Stimulated activated CD8-positive, alpha-beta memory T cell treated with anti-CD3 and anti-CD28 coated beads, Interleukin-4, amount 100 ng/mL, for 48 hours (primary cell): Measurements from ENCODE around the gene FSTL1.
A peak's percentile ranks its signal among the peaks of the same experiment; 100 is the strongest.

Source experiments
- DNase-seq: peaks from one replicate; pipeline ENCODE4 v3.0.0-alpha.2; 2020

Gene FSTL1

GRCh38 chr3:120450600-120451271 lies at the start of gene FSTL1:
Gene FSTL1 (minus strand): TSS chr3:120450992. CDS start chr3:120450746, 246 bp downstream.
- DNase-seq, result peak; percentile 32

GRCh38 chr3:120498556-120499346 lies 48.0 kb upstream of the FSTL1 start:
- DNase-seq, result no peak

GRCh38 chr3:120497818-120498217 lies 47.0 kb upstream of the FSTL1 start:
- no peak for DNase-seq

- no peak for DNase-seq
Measured at GRCh38 chr3:120497336-120497735, 46.5 kb upstream of the FSTL1 start.

- no peak for DNase-seq
Measured at GRCh38 chr3:120496278-120497002, 45.6 kb upstream of the FSTL1 start.

- DNase-seq, result no peak
Measured at GRCh38 chr3:120495809-120496208, 45.0 kb upstream of the FSTL1 start.

GRCh38 chr3:120492103-120492502 lies 41.3 kb upstream of the FSTL1 start:
- DNase-seq, result no peak

- no peak for DNase-seq
Measured at GRCh38 chr3:120489421-120489820, 38.6 kb upstream of the FSTL1 start.

GRCh38 chr3:120488296-120488695 lies 37.5 kb upstream of the FSTL1 start:
- no peak for DNase-seq

- DNase-seq, result no peak
Measured at GRCh38 chr3:120487191-120487650, 36.4 kb upstream of the FSTL1 start.

GRCh38 chr3:120481081-120481480 lies 30.3 kb upstream of the FSTL1 start:
- no peak for DNase-seq

GRCh38 chr3:120477781-120478180 lies 27.0 kb upstream of the FSTL1 start:
- DNase-seq, result no peak

- no peak for DNase-seq
Measured at GRCh38 chr3:120475722-120476377, 25.1 kb upstream of the FSTL1 start.

GRCh38 chr3:120473896-120474675 lies 23.3 kb upstream of the FSTL1 start:
- no peak for DNase-seq

- DNase-seq, result no peak
Measured at GRCh38 chr3:120473389-120473788, 22.6 kb upstream of the FSTL1 start.

- no peak for DNase-seq
Measured at GRCh38 chr3:120472121-120472844, 21.5 kb upstream of the FSTL1 start.

- DNase-seq, result no peak
Measured at GRCh38 chr3:120471643-120472042, 20.9 kb upstream of the FSTL1 start.

- no peak for DNase-seq
Measured at GRCh38 chr3:120470870-120471269, 20.1 kb upstream of the FSTL1 start.

GRCh38 chr3:120469882-120470301 lies 19.1 kb upstream of the FSTL1 start:
- DNase-seq, result no peak

GRCh38 chr3:120469440-120469839 lies 18.6 kb upstream of the FSTL1 start:
- DNase-seq, result no peak

- DNase-seq, result no peak
Measured at GRCh38 chr3:120468635-120469295, 18.0 kb upstream of the FSTL1 start.
